ENCODE data around the gene POU2F1.

Gene POU2F1

GRCh38 chr1:167442854-167443565 is 222.3 kb downstream of the POU2F1 start:
- DNase-seq (ENCODE audit: low read depth), result no peak

- no peak for DNase-seq (ENCODE audit: low read depth)
Measured at GRCh38 chr1:167443757-167444156, 223.1 kb downstream of the POU2F1 start.

- DNase-seq (ENCODE audit: low read depth), result no peak
Measured at GRCh38 chr1:167446966-167447365, 226.3 kb downstream of the POU2F1 start.

GRCh38 chr1:167447521-167448136 is 226.9 kb downstream of the POU2F1 start:
- peak; percentile 63 for DNase-seq (ENCODE audit: low read depth)

- DNase-seq (ENCODE audit: low read depth), result no peak
Measured at GRCh38 chr1:167450843-167451242, 230.2 kb downstream of the POU2F1 start.

- no peak for DNase-seq (ENCODE audit: low read depth)
Measured at GRCh38 chr1:167452483-167452882, 231.8 kb downstream of the POU2F1 start.

- DNase-seq (ENCODE audit: low read depth), result no peak
Measured at GRCh38 chr1:167453123-167453522, 232.4 kb downstream of the POU2F1 start.

- DNase-seq (ENCODE audit: low read depth), result no peak
Measured at GRCh38 chr1:167454304-167454893, 233.7 kb downstream of the POU2F1 start.

GRCh38 chr1:167454894-167455785 is 234.5 kb downstream of the POU2F1 start:
- peak; percentile 79 for DNase-seq (ENCODE audit: low read depth)

GRCh38 chr1:167455786-167456446 is 235.2 kb downstream of the POU2F1 start:
- DNase-seq (ENCODE audit: low read depth), result peak; percentile 40

GRCh38 chr1:167456524-167456923 is 235.8 kb downstream of the POU2F1 start:
- no peak for DNase-seq (ENCODE audit: low read depth)

- no peak for DNase-seq (ENCODE audit: low read depth)
Measured at GRCh38 chr1:167456926-167457325, 236.2 kb downstream of the POU2F1 start.

GRCh38 chr1:167457936-167458584 is 237.4 kb downstream of the POU2F1 start:
- no peak for DNase-seq (ENCODE audit: low read depth)

- DNase-seq (ENCODE audit: low read depth), result peak; percentile 36
Measured at GRCh38 chr1:167460836-167461235, 240.2 kb downstream of the POU2F1 start.

- DNase-seq (ENCODE audit: low read depth), result no peak
Measured at GRCh38 chr1:167462341-167462740, 241.7 kb downstream of the POU2F1 start.

- DNase-seq (ENCODE audit: low read depth), result no peak
Measured at GRCh38 chr1:167463080-167463479, 242.4 kb downstream of the POU2F1 start.

GRCh38 chr1:167463875-167464575 is 243.3 kb downstream of the POU2F1 start:
- DNase-seq (ENCODE audit: low read depth), result no peak

GRCh38 chr1:167465018-167465417 is 244.3 kb downstream of the POU2F1 start:
- DNase-seq (ENCODE audit: low read depth), result no peak

GRCh38 chr1:167465743-167466142 is 245.1 kb downstream of the POU2F1 start:
- DNase-seq (ENCODE audit: low read depth), result no peak

GRCh38 chr1:167467126-167467710 is 246.5 kb downstream of the POU2F1 start:
- DNase-seq (ENCODE audit: low read depth), result no peak
